Measurements from ENCODE around the gene HPX.

Gene HPX

GRCh38 chr11:6414874-6415328, 25.9 kb downstream of the HPX start:
- no peaks in the 10 kb centered on the region for H3K9me3 ChIP-seq
- no peaks in the 10 kb centered on the region for H3K36me3 ChIP-seq
- no peak for TF ChIP-seq CTCF (IDR thresholded peaks at IDR 0.05)
- peaks cover 48% of the 10 kb centered on the region for H3K27me3 ChIP-seq
- no peak overlapping the region for H3K27ac ChIP-seq
- no peak overlapping the region for H3K4me3 ChIP-seq (ENCODE audit: low read depth in 1 of 2, low read length in 1 of 2)
- peaks cover 6 to 27% of the 10 kb centered on the region in 2 experiments for H3K4me1 ChIP-seq (ENCODE audit: control insufficient read depth in 1 of 2, insufficient read depth in 1 of 2, low read depth in 1 of 2, low read length in 1 of 2)

- Histone ChIP-seq H3K36me3 (no peaks in the 10 kb centered on the region), H3K27ac (no peak overlapping the region), H3K9me3 (no peaks in the 10 kb centered on the region), H3K27me3 (peaks cover 37% of the 10 kb centered on the region), H3K4me3 (ENCODE audit: low read depth in 1 of 2, low read length in 1 of 2) (no peak overlapping the region), H3K4me1 (ENCODE audit: control insufficient read depth in 1 of 2, insufficient read depth in 1 of 2, low read depth in 1 of 2, low read length in 1 of 2) (peaks cover 0 to 18% of the 10 kb centered on the region in 2 experiments)
- no peak for TF ChIP-seq CTCF (IDR thresholded peaks at IDR 0.05)
Measured at GRCh38 chr11:6413791-6414201, 27.0 kb downstream of the HPX start.

- H3K27me3 ChIP-seq, result peaks cover 15% of the 10 kb centered on the region
- H3K27ac ChIP-seq, result no peak overlapping the region
- no peak for TF ChIP-seq CTCF (IDR thresholded peaks at IDR 0.05)
- no peaks in the 10 kb centered on the region for H3K36me3 ChIP-seq
- peaks cover 0 to 13% of the 10 kb centered on the region in 2 experiments for H3K4me1 ChIP-seq (ENCODE audit: control insufficient read depth in 1 of 2, insufficient read depth in 1 of 2, low read depth in 1 of 2, low read length in 1 of 2)
- H3K9me3 ChIP-seq, result no peaks in the 10 kb centered on the region
- no peak overlapping the region for H3K4me3 ChIP-seq (ENCODE audit: low read depth in 1 of 2, low read length in 1 of 2)
Measured at GRCh38 chr11:6411594-6412031, 29.2 kb downstream of the HPX start.

- H3K4me1 ChIP-seq (ENCODE audit: control insufficient read depth in 1 of 2, insufficient read depth in 1 of 2, low read depth in 1 of 2, low read length in 1 of 2), result peaks cover 0 to 13% of the 10 kb centered on the region in 2 experiments
- no peak overlapping the region for H3K4me3 ChIP-seq (ENCODE audit: low read depth in 1 of 2, low read length in 1 of 2)
- H3K27ac ChIP-seq, result no peak overlapping the region
- TF ChIP-seq CTCF (IDR thresholded peaks at IDR 0.05), result no peak
- H3K9me3 ChIP-seq, result no peaks in the 10 kb centered on the region
- H3K27me3 ChIP-seq, result peaks cover 8% of the 10 kb centered on the region
- no peaks in the 10 kb centered on the region for H3K36me3 ChIP-seq
Measured at GRCh38 chr11:6410695-6411430, 29.9 kb downstream of the HPX start.

- Histone ChIP-seq H3K27ac (no peak overlapping the region), H3K4me1 (ENCODE audit: control insufficient read depth in 1 of 2, insufficient read depth in 1 of 2, low read depth in 1 of 2, low read length in 1 of 2) (no peaks in the 10 kb centered on the region), H3K36me3 (no peaks in the 10 kb centered on the region)
Measured at GRCh38 chr11:6406370-6406769, 34.4 kb downstream of the HPX start.

More at GRCh38 chr11:6406370-6406769, 34.4 kb downstream of the HPX start:
- H3K4me3 ChIP-seq (ENCODE audit: low read depth in 1 of 2, low read length in 1 of 2), result no peak overlapping the region
- H3K27me3 ChIP-seq, result no peaks in the 10 kb centered on the region
- TF ChIP-seq CTCF (IDR thresholded peaks at IDR 0.05), result no peak
- H3K9me3 ChIP-seq, result no peaks in the 10 kb centered on the region
